DOHH2 (cell line): ENCODE data around the gene UBXN11.
A peak's percentile ranks its signal among the peaks of the same experiment; 100 is the strongest.

Experiments
- H3F3A ChIP-seq: fragments of 200-600 bp; sonication (generic), shearing (Covaris generic); 2 replicates; pipeline ENCODE4 v1.6.0; 2016; ENCODE audit warnings: antibody characterized with exemption, mild to moderate bottlenecking; ENCODE audit not compliant: control insufficient read depth, insufficient read depth
- H3K27ac ChIP-seq: fragments of 200-600 bp; sonication (generic); 2 replicates; pipeline ENCODE4 v1.5.1; 2014; ENCODE audit warnings: low read depth, mild to moderate bottlenecking, low read length, moderate library complexity
- H3K27me3 ChIP-seq: fragments of 200-600 bp; sonication (generic); 2 replicates; pipeline ENCODE4 v1.6.1; 2014; ENCODE audit warnings: mild to moderate bottlenecking, low read length, mixed read lengths; ENCODE audit not compliant: control insufficient read depth
- H3K36me3 ChIP-seq: fragments of 200-600 bp; sonication (generic); 2 replicates; pipeline ENCODE4 v1.6.1; 2014; ENCODE audit warnings: mild to moderate bottlenecking, low read length, moderate library complexity, mixed read lengths; ENCODE audit not compliant: control insufficient read depth
- H3K4me1 ChIP-seq: fragments of 200-600 bp; sonication (generic); 2 replicates; pipeline ENCODE4 v1.6.1; 2014; ENCODE audit warnings: mild to moderate bottlenecking, low read length, mixed read lengths; ENCODE audit not compliant: control insufficient read depth
- H3K4me2 ChIP-seq: fragments of 200-600 bp; sonication (generic); 2 replicates; pipeline ENCODE4 v1.6.0; 2014; ENCODE audit warnings: mild to moderate bottlenecking, low read length, moderate library complexity
- H3K4me3 ChIP-seq: fragments of 200-600 bp; sonication (generic); 2 replicates; pipeline ENCODE4 v1.5.1; 2014; ENCODE audit warnings: mild to moderate bottlenecking, low read length, mixed read lengths
- H3K79me2 ChIP-seq: fragments of 200-600 bp; sonication (generic); 2 replicates; pipeline ENCODE4 v1.6.1; 2014; ENCODE audit warnings: mild to moderate bottlenecking, low read length, mixed read lengths; ENCODE audit not compliant: control insufficient read depth
- H3K9me2 ChIP-seq: fragments of 200-600 bp; sonication (generic); replicated peaks from 2 replicates; pipeline ENCODE4 v1.6.1; 2014; ENCODE audit warnings: mild to moderate bottlenecking, low read length, mixed read lengths; ENCODE audit not compliant: control insufficient read depth
- H3K9me3 ChIP-seq: fragments of 200-600 bp; sonication (generic); 2 replicates; pipeline ENCODE4 v1.6.1; 2014; ENCODE audit warnings: antibody characterized with exemption, low read length, mixed read lengths; ENCODE audit not compliant: control insufficient read depth, insufficient read depth
- H4K20me1 ChIP-seq: fragments of 200-600 bp; sonication (generic); 2 replicates; pipeline ENCODE4 v1.6.0; 2014; ENCODE audit warnings: low read depth, mild to moderate bottlenecking, antibody characterized with exemption, low read length, moderate library complexity; ENCODE audit not compliant: control insufficient read depth, insufficient read depth
- CTCF ChIP-seq: fragments of 200-600 bp; sonication (generic); IDR thresholded peaks from one replicate; pipeline ENCODE4 v1.5.1; 2014; ENCODE audit warnings: antibody characterized with exemption, mild to moderate bottlenecking, low read depth, low read length; ENCODE audit not compliant: poor library complexity, severe bottlenecking
- EZH2phosphoT487 ChIP-seq: fragments of 200-600 bp; sonication (generic); IDR thresholded peaks from 2 replicates; pipeline ENCODE4 v1.6.1; 2017; ENCODE audit warnings: borderline replicate concordance, mild to moderate bottlenecking, antibody characterized with exemption, low read length, moderate library complexity, mixed read lengths

UBXN11 gene

GRCh38 chr1:26277261-26277661 lies 29.2 kb downstream of the UBXN11 start:
- Histone ChIP-seq H3K79me2 (peaks cover 8% of the 10 kb centered on the region; the same call in 1 of the 2 replicates), H3K9me3 (no peaks in the 10 kb centered on the region), H3K4me3 (no peak overlapping the region), H3K27me3 (no peaks in the 10 kb centered on the region), H3K4me1 (peaks cover 37% of the 10 kb centered on the region), H3K36me3 (peaks cover 66% of the 10 kb centered on the region), H3K27ac (no peak overlapping the region), H3K4me2 (no peak overlapping the region), H4K20me1 (peaks cover 2% of the 10 kb centered on the region; the same call in 1 of the 2 replicates), H3K9me2 (no peaks in the 10 kb centered on the region), H3F3A (peaks cover 18% of the 10 kb centered on the region)
- TF ChIP-seq EZH2phosphoT487, result no peak
- no peak for TF ChIP-seq CTCF

- H3K27me3 ChIP-seq, result no peaks in the 10 kb centered on the region
- H3F3A ChIP-seq, result peaks cover 18% of the 10 kb centered on the region
- H3K9me3 ChIP-seq, result no peaks in the 10 kb centered on the region
- TF ChIP-seq EZH2phosphoT487 (no peak), CTCF (no peak)
- no peak overlapping the region for H3K27ac ChIP-seq
- no peak overlapping the region for H3K4me3 ChIP-seq
- peaks cover 2% of the 10 kb centered on the region; the same call in 1 of the 2 replicates for H4K20me1 ChIP-seq
- peaks cover 8% of the 10 kb centered on the region; the same call in 1 of the 2 replicates for H3K79me2 ChIP-seq
- no peak overlapping the region for H3K4me2 ChIP-seq
- H3K4me1 ChIP-seq, result peaks cover 37% of the 10 kb centered on the region
- no peaks in the 10 kb centered on the region for H3K9me2 ChIP-seq
- H3K36me3 ChIP-seq, result peaks cover 73% of the 10 kb centered on the region
Observed at GRCh38 chr1:26276432-26276838, 30.0 kb downstream of the UBXN11 start.

GRCh38 chr1:26275580-26276431 lies 30.6 kb downstream of the UBXN11 start:
- Histone ChIP-seq H3F3A (peaks cover 18% of the 10 kb centered on the region), H4K20me1 (peaks cover 2% of the 10 kb centered on the region; the same call in 1 of the 2 replicates), H3K4me2 (no peak overlapping the region), H3K9me3 (no peaks in the 10 kb centered on the region), H3K9me2 (no peaks in the 10 kb centered on the region), H3K36me3 (peaks cover 76% of the 10 kb centered on the region), H3K79me2 (peaks cover 8% of the 10 kb centered on the region; the same call in 1 of the 2 replicates), H3K27me3 (no peaks in the 10 kb centered on the region), H3K4me3 (no peak overlapping the region), H3K4me1 (peaks cover 37% of the 10 kb centered on the region), H3K27ac (no peak overlapping the region)
- TF ChIP-seq EZH2phosphoT487 (no peak), CTCF (peak; percentile 76)
